GM18511 (cell line): ENCODE measurements around the gene COL27A1.

Source experiments
- ATAC-seq: cut with Tn5 transposase; IDR thresholded peaks from one replicate; pipeline ENCODE4 v1.9.1; 2021; ENCODE audit warnings: mild to moderate bottlenecking, moderate library complexity; ENCODE audit not compliant: unreplicated experiment

Gene COL27A1

GRCh38 chr9:114261987-114262386 lies 106.7 kb downstream of the COL27A1 start:
- no peak for ATAC-seq

DNA sequence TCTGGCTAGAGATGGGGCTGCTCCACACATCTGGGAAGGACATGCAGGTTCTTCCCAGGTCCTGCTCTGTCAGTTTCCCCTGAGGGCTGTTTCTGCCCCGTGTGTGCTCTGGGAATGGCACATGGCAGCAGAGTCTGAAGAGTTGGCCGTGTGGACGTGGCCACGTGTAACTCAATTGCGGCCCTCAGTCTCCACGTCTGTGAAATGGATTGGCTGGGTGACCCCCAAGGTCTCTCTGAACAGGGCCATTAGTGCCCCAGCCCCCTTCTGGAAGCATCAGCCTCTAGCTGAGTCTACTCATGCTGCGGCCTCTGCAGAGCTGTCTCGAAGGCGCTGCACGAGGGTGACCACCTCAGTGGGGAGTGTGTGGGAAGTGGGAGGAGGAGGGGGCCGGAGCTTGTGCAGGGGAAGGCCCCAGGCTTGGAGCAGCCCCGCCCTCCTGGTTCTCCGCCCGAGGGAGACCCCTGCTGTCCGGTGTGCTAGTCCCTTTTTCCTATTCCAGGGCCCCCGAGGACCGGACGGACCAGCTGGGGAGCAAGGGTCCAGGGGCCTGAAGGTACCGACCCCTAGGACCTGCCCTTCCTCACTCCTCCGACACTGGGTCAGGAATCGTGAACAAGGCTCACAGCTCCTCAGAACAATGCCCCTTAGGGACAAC lies 108.6 kb downstream of the COL27A1 start:
- no peak for ATAC-seq

DNA sequence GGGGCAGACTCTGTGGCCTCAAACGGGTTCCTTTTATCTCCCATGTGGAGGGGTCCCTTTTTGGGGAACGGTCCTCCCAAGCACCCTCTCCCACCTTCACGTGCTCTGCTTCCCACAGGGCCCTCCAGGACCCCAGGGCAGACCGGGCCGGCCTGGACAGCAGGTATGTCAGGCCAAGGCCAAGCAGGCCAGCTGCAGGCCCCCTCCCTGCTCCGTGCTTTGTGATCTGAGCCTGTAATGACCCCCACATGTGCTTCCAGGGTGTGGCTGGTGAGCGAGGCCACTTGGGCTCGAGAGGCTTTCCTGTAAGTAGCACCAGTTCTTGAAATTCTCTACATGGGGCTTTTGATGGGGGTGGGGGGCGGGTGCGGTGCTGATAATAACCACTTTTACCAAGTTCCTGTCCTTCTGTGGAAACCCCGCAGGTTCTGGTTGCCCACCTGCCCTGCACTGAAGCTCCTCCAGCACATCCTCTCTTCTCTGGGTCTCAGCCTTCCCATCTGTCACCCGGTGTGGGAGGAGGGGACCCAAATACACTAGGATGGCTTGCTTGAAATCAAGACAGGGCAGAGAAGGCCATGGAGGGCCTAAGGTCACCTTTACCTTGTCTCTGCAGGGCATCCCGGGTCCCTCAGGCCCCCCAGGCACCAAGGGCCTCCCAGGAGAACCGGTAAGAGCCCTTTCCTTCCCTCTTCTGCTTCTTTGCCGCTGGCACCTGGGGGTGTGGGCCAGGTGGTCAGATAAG lies 109.6 kb downstream of the COL27A1 start:
- no peak for ATAC-seq

GRCh38 chr9:114266969-114267368 lies 111.6 kb downstream of the COL27A1 start:
- no peak for ATAC-seq

DNA sequence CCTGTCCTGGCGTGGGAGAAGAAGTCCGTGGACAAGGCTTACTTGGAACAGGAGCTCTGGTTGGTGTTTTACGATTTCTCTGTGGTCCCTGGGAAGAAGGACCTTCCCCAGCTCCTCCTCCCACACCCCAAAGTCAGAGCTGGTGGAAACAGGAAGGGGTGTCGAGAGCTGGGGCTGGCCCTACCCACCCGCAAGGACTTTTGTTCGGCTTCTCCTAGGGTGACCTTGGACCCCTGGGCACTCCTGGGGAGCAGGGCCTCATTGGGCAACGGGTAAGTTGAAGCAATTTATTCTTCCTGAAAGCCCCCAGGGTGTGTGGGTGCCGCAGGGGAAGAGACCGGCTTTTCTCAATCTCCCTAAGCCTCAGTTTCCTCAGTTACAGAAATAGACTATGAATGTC lies 113.7 kb downstream of the COL27A1 start:
- ATAC-seq, result no peak

DNA sequence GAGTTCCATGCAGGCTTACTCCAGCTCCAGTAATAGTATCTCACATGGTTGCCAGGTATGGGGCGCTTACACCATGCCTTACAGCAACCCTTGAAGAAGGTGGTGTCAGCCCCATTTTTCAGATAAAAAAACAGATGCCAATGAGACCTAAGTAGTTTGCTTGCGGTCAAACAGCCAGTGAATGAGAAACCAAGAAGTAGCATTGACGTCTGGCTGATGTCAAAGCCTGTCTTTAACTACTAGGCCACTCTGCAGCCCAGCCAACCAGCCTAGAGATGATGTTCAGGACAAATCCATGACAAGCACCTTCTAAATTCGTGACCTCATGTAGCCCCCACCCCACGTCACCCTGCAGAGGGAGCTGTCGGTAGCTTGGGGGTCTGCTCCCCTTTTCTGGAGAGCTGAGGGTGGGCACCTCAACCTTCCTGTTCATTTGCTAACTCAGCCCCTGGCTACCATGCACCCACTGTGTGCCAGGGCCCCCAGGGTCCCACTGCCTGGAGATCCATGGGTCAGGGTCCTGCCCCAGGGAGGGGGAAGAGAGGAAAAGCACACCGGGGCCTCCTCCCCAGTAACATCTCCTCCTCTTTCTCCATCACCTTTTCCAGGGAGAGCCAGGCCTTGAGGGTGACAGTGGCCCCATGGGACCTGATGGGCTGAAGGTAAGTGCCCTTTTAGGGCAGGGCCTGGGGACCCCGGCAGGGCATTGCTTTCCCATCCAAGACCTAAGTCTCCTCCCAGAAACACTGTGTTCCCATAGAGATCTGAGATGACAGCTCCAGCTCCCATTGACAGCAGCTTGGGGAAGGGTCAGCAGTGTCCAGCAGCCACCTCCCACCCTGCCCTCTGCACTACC lies 115.0 kb downstream of the COL27A1 start:
- no peak for ATAC-seq

DNA sequence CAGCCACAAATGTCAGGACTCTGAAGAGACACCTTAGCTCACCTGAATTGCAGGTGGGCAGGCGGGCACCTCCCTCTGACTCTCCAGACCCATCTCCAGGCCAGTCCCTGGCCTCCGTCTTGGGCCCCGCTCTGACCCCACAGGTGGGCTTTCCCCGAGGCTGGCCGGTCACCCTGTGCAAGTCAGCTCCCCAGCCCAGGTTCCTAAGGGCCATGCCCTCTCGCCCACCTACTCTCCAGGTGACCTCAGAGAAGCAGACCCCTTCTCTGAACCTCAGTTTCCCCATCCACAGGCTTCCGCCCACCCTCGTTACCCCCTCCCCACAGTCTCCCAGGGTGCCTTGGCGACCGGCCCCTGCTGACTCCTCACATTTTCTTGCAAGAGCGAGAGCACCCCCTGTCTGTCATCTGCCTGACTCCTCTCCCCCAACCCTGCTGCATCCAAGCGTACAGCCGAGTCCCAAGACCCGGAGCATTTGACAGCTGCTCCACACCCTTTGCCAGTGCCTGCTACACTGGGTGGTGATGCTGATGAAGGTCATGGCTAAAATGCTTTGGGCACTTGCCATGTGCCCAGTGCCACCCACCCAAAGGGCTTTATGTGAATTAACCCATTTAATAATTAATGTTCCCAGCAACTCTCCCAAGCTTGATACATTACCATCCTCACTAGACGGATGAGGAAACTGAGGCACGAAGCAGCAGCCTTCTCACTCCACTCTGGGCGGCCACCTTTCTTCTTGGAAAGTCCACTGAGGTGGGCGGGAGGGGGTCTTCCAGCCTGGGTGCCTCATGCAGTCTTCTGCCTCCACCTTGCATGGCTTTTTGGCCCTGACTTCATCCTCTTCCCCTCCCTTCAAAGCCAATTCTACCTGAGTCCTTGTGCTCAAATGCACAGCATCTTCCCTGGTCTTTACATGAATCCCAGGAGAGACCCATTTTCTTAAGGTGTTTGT lies 116.5 kb downstream of the COL27A1 start:
- no peak for ATAC-seq

DNA sequence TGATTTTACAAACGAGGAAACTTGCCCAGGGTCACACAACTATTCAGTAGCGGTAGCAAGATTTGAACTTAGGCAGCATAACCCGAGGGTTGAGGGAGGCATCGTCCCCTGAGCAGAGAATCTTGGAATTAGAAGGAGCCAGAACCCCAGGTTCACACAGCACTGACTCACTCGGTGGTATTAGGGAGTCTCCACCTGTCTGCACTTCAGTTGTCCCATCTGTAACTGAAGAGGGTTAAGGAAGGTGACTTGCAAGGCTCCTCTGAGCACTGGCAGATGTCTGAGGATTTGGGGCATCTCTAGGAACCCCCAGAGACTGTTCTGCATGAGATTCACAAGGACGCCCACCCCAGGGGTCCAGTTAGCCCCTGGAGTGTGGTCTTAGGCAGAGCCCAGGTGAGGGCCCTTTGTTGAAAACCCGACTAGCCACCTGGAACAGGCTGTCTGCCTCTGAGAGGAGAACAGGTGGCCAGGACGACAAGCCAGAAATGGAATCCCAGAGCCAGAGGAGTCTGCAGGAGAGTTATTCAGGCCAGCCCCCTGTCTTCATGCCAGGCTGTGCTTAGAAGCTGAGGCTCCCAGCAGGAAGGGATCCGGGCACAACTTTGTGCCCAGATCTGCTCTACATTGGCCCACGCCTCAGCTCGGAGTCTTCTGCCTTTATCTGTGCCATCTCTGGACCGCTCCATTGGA lies 117.5 kb downstream of the COL27A1 start:
- no peak for ATAC-seq

- ATAC-seq, result no peak
Observed at GRCh38 chr9:114273461-114273881, 118.1 kb downstream of the COL27A1 start.

DNA sequence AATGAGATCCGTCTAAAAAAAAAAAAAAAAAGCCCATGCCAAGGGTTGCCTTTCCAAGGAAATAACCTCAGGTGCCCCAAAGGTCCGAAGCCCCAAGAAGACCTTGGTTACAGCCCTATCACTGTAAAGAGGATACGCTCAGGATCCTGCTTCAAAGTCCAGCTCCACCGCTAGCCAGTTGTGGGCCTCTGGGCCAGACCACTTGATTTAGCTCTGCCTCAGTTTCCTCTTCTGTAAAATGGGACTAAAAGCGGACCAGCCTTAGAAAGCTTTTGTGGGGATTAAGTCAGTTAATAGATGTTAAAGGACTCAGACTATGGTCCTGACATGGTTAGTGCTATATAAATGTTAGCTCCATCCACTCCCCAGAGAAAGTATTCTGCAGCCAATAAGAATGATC lies 118.9 kb downstream of the COL27A1 start:
- ATAC-seq, result no peak

DNA sequence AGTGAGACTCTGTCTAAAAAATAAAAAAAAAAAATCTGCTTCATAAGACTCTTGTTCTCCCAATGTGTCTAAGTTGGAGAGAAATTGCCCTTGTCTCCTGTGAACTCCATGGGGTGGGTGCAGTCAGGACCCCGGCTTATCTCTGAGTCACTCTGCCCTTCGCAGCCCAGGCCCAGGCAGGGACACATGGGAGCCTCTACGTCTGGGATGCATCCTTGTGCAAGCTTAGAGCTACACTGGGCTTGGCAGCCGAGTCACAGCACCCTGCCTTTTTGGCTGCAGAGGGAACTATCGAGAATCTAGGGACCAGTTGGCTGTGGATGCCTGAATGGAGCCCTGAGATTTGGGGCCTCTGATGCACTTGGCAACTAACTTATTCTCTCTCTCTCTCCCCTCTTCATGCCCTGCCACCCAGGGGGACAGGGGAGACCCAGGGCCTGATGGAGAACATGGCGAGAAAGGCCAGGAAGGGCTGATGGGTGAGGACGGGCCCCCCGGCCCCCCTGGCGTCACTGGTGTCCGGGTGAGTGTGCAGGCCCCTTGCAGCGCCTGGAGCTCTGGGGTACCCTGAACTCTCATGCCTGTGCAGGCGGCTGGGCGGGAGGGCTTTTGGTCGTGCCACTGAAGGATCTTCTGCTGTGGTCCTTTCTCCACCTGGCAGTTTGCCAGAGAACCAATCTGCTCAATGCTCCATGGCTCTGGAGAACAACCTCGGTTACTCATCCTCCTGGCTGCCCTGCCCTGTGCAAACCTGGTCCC lies 120.1 kb downstream of the COL27A1 start:
- no peak for ATAC-seq

GRCh38 chr9:114276908-114277821 lies 121.8 kb downstream of the COL27A1 start:
- no peak for ATAC-seq

GRCh38 chr9:114278356-114278755 lies 123.0 kb downstream of the COL27A1 start:
- no peak for ATAC-seq

DNA sequence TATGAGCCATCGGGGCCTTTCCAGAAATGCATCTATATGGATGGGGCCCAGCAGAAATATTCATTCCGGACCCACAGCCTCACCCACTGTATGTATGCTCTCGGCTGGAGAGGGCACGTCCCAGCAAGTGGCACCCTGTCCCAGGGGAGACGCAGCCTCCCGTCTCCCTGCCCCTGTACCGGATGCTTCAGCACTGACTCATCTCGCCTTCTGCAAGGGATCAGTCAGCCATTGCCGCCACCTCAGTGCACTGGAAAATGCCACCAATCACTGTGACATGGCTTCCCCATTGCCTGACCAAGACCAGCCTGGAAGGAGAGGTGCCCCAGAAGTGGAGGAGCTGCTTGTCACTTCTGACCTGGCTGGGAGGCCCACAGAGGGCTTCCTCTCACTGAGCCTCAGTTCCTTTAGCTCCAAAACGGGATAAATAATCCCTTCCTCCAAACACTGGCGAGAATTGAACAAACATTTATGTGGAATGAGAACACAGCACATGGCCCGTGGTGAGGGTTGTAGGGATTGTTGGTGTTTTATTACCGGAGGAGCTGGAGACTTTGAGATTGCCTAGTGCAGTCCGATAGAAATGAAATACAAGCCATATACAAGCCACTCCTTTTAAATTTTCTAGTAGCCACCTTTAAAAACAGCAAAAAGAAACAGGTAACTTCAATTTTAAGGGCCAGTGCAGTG lies 123.7 kb downstream of the COL27A1 start:
- no peak for ATAC-seq

DNA sequence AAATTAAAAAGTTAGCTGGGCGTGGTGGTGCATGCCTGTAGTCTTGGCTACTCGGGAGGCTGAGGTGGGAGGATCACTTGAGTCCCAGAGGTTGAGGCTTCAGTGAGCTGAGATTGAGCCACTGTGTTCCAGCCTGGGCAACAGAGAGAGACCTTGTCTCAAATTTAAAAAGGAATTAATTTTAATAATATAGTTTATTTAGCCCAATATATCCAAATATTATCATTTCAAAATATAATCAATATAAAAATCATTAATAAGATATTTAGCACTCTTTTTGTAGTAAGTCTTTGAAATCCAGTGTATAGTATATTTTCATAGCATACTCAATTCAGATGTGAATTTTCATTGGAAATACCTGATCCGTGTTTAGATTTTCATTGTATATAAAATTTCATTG lies 124.4 kb downstream of the COL27A1 start:
- no peak for ATAC-seq

- no peak for ATAC-seq
Observed at GRCh38 chr9:114280636-114281472, 125.5 kb downstream of the COL27A1 start.
